NK-92 (cell line): ENCODE results near the gene STEAP1B.

Source experiments
- DNase-seq: peaks from one replicate; lab custom pipeline; 2025; ENCODE audit not compliant: unreplicated experiment; lab: John Stamatoyannopoulos, UW

The STEAP1B gene

DNA sequence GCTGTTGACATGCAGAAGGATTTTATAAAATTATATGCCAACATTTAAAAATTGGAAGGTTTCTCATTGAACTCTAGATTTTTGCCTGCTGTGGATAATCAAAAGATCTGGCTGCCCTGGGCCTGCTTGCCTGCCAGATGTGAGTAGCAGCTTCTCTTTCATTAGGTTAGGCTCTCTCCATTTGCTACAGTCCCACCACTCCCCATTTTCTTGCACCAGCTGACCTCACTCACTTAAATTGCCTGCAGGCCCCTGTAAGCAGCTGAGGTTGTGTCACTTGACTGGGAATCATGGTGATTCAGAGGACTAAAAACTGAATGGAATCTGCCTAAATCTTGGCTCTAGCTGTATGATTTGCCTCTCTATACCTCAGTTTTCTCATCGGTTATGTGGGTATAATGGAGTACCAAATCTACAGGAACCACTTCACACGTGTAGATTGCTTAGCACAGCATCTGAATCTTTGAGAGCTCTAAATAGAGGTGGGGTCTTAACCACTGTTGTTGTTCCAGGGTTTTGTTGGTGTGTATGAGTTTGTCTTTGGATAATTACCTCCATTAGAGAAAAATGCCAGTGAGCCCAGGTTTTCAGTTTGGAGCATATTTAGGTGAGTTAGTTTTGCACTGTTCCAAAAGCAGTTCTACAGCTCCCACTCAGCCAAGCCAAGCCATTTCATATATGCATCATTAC is 124.5 kb downstream of the STEAP1B start:
- no peak for DNase-seq

GRCh38 chr7:22373911-22374310 is 126.1 kb downstream of the STEAP1B start:
- DNase-seq, result no peak

GRCh38 chr7:22373388-22373787 is 126.6 kb downstream of the STEAP1B start:
- DNase-seq, result no peak

DNA sequence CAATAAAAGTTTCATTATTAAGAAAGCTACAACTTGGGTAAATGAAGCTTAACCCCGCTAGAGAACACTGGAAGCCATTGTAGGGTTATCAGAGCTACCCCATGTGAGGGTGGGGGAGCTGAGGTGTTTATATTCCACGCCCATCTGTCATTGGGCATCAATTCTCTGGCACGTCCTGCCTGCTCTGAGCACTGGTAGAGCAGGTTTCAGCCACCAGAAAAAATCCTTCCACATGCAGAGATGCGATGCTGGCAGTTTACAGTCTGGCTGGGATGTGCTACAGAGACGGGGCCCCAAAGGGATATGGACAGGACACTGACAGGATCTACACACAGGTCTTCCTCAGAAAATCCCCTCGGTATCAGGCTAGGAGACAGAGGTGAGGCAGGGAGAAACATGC is 127.1 kb downstream of the STEAP1B start:
- no peak for DNase-seq

DNA sequence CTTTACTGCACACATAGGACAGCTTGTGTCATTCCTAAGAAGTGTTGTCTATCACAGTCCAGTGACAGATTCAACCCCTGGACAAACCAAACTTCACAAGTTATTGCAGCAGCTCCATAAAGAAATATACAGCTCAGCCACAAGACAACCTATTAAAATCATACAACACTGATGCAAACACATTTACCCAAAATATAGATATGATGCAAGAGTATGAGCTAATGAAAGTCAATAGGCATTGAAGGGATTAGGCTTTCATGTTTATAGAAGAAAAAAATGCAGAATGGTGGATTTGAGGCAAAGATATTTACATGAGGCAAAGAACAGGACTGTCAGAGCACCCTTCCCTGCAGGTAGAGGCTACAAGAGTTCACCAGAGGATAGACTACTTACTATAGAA is 128.1 kb downstream of the STEAP1B start:
- no peak for DNase-seq
